Activated T-helper 1 cell treated with anti-CD3 and anti-CD28 coated beads, Interleukin-2, amount 50 U/mL, for 16 hours (primary cell): Measurements from ENCODE around the gene SLC22A31.
"Not testable (repeated sequence)": the region's sequence is repeated elsewhere in the genome, so short reads cannot be mapped to it uniquely, and the experiment has no call there.

ENCODE experiments used
- DNase-seq, 2 donors: peaks; one replicate each; pipeline ENCODE4 v3.0.0-alpha.2; 2020; ENCODE audit warnings: low read depth in 1 of 2, low spot score in 1 of 2

SLC22A31 gene

GRCh38 chr16:89193576-89194293 is 6.6 kb downstream of the SLC22A31 start:
- DNase-seq, result no peak

DNA sequence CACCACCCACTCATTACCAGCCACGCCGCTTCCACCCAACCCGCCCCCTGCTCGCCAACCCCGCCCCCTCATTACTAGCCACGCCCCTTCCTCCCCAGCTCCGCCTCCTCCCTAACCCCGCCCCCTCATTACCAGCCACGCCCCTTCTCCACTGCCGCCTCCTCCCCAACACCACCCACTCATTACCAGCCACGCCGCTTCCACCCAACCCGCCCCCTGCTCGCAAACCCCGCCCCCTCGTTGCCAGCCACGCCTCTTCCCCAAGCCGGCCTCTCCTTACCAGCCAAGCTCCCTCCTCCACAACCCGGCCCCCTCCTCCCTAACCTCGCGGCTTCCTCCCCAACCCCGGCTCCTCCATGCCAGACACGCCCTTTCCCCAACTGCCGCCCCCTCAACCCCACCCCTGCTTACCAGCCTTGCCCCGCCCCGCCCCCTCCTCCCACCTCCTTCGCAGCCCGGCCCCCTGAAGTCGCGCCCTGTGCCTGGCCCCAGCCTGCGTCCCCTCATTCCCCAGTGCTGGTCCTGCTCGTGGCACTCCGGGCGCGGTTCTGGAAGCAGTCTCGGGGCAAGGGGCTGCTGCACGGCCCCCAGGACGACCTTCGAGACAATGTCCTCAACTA is 7.3 kb downstream of the SLC22A31 start:
- peak in 1 of 2 donors; percentile 71 for DNase-seq

DNA sequence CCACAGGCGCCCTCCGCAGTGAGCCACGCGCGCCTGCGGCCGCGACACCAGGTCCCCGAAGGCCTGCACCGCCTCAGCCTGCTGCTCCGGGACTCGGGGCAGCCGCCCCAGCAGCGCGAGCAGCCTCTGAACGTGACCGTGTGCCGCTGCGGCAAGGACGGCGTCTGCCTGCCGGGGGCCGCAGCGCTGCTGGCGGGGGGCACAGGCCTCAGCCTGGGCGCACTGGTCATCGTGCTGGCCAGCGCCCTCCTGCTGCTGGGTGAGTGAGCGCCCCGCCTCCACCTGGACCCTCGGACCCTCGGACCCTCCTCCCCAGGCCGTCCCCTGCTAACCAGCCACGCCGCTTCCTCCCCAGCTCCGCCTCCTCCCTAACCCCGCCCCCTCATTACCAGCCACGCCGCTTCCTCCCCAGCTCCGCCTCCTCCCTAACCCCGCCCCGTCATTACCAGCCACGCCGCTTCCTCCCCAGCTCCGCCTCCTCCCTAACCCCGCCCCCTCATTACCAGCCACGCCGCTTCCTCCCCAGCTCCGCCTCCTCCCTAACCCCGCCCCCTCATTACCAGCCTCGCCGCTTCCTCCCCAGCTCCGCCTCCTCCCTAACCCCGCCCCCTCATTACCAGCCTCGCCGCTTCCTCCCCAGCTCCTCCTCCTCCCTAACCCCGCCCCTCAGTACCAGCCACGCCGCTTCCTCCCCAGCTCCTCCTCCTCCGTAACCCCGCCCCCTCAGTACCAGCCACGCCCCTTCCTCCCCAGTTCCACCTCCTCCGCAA is 8.0 kb downstream of the SLC22A31 start:
- DNase-seq, result not testable (repeated sequence)

GRCh38 chr16:89191901-89192185 is 8.5 kb downstream of the SLC22A31 start:
- DNase-seq, result no peak

- DNase-seq, result no peak
Measured at GRCh38 chr16:89191033-89191900, 9.1 kb downstream of the SLC22A31 start.

DNA sequence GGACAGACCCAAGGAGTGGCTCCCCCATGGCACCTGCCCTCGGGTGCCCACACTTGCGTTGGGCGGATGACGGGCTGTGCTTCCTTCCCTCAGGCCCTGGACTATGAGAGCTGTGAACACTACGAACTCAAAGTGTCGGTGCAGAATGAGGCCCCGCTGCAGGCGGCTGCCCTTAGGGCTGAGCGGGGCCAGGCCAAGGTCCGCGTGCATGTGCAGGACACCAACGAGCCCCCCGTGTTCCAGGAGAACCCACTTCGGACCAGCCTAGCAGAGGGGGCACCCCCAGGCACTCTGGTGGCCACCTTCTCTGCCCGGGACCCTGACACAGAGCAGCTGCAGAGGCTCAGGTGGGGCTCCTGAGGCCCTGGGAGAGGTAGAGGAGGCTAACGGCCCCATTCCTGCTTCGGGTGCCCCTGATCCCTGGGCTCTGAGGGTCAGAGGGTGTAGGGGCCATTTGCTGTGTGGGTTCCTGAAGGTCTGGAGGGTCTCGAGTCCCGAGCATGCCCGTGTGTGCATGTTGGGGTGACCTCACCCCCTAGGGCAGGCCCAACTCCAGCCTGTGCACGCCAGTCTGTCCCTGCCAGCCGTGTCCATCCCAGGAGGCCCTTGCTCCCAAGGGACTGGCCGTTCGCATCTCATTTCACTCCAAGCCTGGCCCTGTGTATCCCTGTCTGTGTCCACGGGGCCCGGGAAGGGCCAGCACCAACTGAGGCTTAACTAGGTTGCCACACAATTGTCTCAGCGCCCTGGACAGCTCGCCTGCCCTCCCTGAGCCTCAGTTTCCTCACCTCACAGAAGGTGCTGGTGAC is 10.0 kb downstream of the SLC22A31 start:
- no peak for DNase-seq

- no peak for DNase-seq
Measured at GRCh38 chr16:89189358-89190025, 10.8 kb downstream of the SLC22A31 start.

DNA sequence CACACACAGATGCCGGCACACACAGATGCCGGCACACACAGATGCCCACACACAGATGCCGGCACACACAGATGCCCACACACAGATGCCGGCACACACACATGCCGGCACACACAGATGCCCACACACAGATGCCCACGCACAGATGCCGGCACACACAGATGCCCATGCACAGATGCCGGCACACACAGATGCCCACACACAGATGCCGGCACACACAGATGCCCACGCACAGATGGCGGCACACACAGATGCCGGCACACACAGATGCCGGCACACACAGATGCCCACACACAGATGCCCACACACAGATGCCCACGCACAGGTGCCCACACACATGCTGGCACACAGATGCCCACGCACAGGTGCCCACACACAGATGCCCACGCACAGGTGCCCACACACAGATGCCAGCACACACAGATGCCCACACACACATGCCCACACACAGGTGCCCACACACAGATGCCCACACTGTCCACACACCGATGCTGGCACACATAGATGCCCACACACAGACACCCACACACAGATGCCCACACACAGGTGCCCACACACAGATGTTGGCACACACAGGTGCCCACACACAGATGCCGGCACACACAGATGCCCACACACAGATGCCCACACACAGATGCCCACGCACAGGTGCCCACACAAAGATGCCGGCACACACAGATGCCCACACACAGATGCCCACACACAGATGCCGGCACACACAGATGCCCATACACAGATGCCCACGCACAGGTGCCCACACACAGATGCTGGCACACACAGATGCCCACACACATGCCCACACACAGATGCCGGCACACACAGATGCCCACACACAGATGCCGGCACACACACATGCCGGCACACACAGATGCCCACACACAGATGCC is 11.6 kb downstream of the SLC22A31 start:
- not testable (repeated sequence) for DNase-seq

DNA sequence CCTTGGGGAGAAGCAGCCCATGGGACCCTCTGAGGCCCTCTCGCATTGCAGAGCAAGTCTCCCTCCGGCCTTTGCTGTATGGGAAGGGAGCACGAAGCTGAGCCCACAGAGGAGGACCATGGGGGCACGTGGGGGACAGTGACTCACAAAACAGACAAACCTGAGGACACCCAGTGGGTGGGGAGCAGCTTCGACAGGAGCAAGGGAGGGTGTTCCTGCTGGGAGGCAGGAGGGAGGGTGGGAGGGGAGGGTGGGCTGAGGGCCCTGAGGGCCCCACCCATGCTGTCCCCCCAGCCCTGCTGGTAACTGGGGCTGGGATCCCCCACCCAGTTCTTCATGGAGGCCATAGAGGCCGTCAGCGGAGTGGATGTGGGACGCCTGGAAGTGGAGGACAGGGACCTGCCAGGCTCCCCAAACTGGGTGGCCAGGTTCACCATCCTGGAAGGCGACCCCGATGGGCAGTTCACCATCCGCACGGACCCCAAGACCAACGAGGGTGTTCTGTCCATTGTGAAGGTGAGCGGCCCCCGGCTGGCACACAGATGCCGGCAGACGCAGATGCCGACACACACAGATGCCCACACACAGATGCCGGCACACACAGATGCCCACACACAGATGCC is 12.5 kb downstream of the SLC22A31 start:
- no peak for DNase-seq

DNA sequence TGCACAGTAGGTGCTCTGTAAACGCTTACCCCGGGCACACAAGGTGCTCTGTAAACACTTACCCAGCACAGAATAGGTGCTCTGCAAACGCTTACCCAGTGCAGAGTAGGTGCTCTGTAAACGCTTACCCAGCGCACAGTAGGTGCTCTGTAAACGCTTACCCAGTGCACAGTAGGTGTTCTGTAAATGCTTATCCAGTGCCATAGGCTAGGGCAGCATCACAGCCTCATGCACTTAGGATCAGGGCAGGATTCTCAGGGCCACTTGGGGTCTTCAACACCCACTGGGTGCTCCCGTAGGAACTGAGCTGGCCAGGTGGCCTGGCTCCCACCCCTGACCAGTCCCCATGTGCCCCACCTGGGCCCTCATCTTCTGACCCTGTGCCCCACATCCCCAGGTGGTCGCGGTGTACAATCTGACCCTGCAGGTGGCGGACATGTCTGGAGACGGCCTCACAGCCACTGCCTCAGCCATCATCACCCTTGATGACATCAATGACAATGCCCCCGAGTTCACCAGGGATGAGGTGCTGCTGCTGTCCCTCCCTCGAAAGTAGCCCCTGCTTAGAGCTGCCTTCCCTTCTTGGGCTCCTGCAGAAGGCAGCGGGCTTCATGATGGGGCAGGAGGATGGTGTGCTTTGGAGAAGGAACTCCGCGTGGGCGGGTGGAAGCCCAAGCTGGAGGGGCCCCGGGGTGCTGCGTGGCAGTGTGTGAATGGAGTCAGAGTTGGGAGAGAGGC is 13.1 kb downstream of the SLC22A31 start:
- DNase-seq, result no peak

GRCh38 chr16:89186593-89187031 is 13.7 kb downstream of the SLC22A31 start:
- not testable (repeated sequence) for DNase-seq

- not testable (repeated sequence) for DNase-seq
Measured at GRCh38 chr16:89185887-89186592, 14.3 kb downstream of the SLC22A31 start.

DNA sequence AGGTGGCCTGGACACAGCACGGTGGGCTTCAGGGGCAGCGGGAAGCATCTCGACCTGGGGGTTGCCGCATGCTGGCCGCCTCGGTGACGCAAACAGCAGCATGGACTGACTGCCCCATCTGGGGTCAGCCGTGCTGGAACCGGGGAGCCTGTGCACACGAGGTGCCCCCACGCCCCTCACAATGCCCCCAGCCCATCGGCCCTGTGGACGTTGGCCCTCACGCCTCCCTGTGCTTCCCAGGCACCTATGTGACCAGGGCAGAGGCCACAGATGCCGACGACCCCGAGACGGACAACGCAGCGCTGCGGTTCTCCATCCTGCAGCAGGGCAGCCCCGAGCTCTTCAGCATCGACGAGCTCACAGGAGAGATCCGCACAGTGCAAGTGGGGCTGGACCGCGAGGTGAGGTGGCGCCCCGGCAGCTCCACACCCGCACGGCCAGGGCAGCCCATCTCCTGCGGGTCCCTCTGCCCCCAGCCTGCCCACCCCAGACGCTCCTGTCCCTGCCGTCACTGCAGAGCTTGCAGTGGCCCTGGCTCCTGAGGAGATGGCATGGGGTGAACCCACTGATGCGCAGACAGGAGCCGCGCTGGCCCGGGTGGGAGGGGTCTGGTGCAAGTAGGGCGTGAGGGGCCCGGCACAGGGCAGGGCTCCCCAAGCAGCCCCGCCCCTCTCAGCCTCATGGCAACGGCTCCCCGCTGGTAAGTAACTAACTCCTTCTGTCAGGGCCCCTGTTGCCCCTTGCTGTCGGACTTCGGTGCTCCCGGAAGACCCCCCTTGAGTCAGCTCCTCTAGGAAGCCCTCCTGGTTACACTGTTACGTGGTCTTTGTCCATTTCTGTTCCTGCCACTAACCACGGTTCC is 15.2 kb downstream of the SLC22A31 start:
- DNase-seq, result no peak

DNA sequence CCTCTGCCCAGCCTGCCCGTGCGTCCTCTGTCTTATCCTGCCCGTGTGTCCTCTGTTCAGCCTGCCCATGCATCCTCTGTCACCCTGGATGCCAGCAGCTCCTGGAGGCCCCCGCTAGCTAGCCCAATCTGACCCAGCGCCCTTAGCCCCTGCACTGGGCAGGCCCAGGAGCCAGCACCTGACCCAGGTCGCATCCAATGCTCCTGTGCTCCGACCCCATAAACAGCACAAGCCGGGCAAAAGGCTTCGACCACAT is 15.7 kb downstream of the SLC22A31 start:
- DNase-seq, result no peak

GRCh38 chr16:89183975-89184676 is 16.2 kb downstream of the SLC22A31 start:
- DNase-seq, result no peak

- no peak for DNase-seq
Measured at GRCh38 chr16:89183463-89183862, 16.9 kb downstream of the SLC22A31 start.
